SH-SY5Y (cell line): ENCODE results near the gene RRBP1.

ENCODE experiments used
- GATA2 ChIP-seq: IDR thresholded peaks from 2 replicates; pipeline ENCODE4 v1.6.1; 2011; ENCODE audit warnings: mild to moderate bottlenecking, low read depth, low read length
- GATA3 ChIP-seq: IDR thresholded peaks from 2 replicates; pipeline ENCODE4 v1.6.1; 2011; ENCODE audit warnings: low read depth, mild to moderate bottlenecking, low read length, moderate library complexity

DNA sequence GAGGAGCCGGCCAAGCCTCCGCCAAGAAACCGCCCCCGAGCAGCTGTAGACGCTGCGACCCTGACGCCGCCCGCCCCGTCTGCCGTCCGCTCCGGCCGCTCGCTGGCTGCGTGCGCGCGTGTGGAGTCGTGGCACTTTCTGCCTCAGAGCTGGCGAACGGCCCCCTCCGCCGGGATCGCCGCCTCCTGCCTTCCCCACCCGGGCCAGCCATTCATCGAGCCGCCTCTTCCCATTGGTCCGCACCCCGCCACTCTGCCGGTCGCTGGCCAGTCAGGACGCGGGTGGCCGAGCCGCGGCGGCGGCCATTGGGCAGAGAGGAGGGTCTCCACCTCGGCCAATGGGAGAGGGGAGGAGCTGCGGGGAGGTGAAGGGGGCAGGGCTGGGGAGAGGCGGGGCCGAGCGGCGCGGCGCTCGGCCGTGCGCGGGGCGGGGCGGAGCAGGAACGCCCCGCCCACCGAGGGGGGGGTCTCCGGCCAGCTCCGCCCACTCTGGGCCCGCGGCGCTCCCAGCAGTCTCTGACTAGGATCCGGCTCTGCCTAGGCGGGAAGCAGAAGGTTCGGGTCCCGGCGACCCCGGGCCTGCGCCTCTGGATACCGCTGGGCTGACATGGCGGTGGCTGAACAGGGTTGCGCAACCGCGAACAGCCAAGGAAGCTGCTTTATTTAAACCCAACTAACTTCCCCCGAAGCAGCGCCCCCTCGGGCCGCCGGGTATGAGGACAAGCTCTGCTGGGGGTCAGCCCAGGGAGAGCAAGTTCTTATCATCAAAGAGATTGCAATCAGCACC lies at the start of gene RRBP1:
- TF ChIP-seq GATA2 = peak; percentile 83
- TF ChIP-seq GATA3 = no peak
